GM12891 (cell line): ENCODE data around the gene FLNA.

Source experiments
- DNase-seq: peaks from one replicate; pipeline ENCODE4 v3.0.0; 2011; ENCODE audit warnings: low spot score; ENCODE audit not compliant: insufficient read length
- FAIRE-seq: peaks from 2 replicates; lab custom pipeline; 2011; peaks lifted over from hg19 to GRCh38; lab: Jason Lieb, UNC
- PAX5 ChIP-seq: IDR thresholded peaks from 2 replicates; pipeline ENCODE4 v1.6.1; 2011; ENCODE audit warnings: low read length, moderate library complexity, mild to moderate bottlenecking; ENCODE audit not compliant: insufficient read depth, severe bottlenecking
- POLR2A ChIP-seq: IDR thresholded peaks from 2 replicates; pipeline ENCODE4 v1.6.1; 2011; ENCODE audit warnings: low read depth, low read length, control low read depth
- POLR2AphosphoS5 ChIP-seq: IDR thresholded peaks from 2 replicates; pipeline ENCODE4 v1.6.1; 2011; ENCODE audit warnings: low read depth, low read length, control low read depth
- POU2F2 ChIP-seq: IDR thresholded peaks from 2 replicates; pipeline ENCODE4 v1.6.1; 2011; ENCODE audit warnings: low read depth, mild to moderate bottlenecking, control low read depth, low read length, moderate library complexity
- SPI1 ChIP-seq: IDR thresholded peaks from 2 replicates; pipeline ENCODE4 v1.6.1; 2011; ENCODE audit warnings: low read depth, low read length, control low read depth
- TAF1 ChIP-seq: IDR thresholded peaks from 2 replicates; pipeline ENCODE4 v1.6.1; 2011; ENCODE audit warnings: low read depth, low read length, control low read depth

The FLNA gene

DNA sequence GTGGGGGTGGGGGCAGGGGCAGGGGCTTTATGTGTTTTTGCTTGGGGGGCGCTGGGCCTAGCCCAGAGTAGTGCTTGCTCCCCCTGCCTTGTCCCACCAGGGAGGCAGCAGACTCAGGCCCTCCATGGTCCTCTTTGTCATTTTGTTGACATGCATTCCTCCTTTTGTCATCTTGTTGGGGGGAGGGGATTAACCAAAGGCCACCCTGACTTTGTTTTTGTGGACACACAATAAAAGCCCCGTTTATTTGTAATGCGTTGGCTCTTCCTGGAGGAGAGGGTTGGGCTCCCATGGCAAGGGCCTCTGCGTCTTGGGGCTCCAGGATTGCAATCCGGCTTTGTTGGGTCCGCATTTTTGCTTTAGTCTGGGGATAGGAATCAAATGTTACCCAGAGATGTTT, 6.8 kb upstream of the FLNA start:
- DNase-seq: no peak
- no peak for FAIRE-seq
- no peak for TF ChIP-seq POU2F2
- TF ChIP-seq SPI1: no peak
- TF ChIP-seq PAX5: no peak
- TF ChIP-seq POLR2A: no peak
- TF ChIP-seq POLR2AphosphoS5: no peak

GRCh38 chrX:154380787-154381186, 6.4 kb upstream of the FLNA start:
- DNase-seq: no peak
- TF ChIP-seq SPI1: no peak
- no peak for TF ChIP-seq POLR2AphosphoS5
- TF ChIP-seq POLR2A: no peak
- TF ChIP-seq TAF1: no peak
- no peak for TF ChIP-seq PAX5
- no peak for TF ChIP-seq POU2F2
- FAIRE-seq: no peak

- TF ChIP-seq POLR2A: no peak
- no peak for TF ChIP-seq SPI1
- no peak for TF ChIP-seq PAX5
- no peak for TF ChIP-seq POU2F2
- no peak for TF ChIP-seq TAF1
- TF ChIP-seq POLR2AphosphoS5: no peak
- FAIRE-seq (peak; percentile 20), DNase-seq (no peak)
Measured at GRCh38 chrX:154380153-154380552, 5.7 kb upstream of the FLNA start.

- DNase-seq (no peak), FAIRE-seq (no peak)
- TF ChIP-seq PAX5: no peak
- TF ChIP-seq POLR2A: no peak
- no peak for TF ChIP-seq SPI1
- TF ChIP-seq TAF1: no peak
- no peak for TF ChIP-seq POU2F2
- TF ChIP-seq POLR2AphosphoS5: no peak
Measured at GRCh38 chrX:154379569-154379951, 5.1 kb upstream of the FLNA start.

DNA sequence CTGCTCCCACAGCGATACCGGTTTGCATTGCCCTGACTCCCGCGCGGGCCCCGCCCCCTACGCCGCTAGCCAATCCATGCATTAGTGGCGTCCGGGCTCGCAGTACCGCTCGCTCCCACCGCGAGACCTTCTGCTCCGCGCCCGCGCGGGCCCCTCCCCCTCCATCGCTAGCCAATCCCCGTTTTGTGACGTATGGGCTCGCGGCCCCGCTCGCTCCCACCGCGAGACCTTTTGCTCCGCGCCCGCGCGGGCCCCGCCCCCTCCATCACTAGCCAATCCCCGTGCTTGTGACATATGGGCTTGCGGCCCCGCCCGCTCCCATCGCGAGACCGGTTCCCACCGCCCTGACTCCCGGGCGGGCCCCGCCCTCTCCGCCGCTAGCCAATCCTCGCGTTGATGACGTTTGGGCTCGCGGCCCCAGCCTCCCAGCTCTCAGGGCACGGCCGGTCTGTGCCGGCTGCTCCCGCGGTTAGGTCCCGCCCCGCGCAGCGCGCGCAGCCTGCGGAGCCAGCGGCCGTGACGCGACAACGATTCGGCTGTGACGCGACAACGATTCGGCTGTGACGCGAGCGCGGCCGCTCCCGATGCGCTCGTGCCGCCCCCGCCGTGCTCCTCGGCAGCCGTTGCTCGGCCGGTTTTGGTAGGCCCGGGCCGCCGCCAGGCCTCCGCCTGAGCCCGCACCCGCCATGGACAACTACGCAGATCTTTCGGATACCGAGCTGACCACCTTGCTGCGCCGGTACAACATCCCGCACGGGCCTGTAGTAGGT, 4.5 kb upstream of the FLNA start, which contains the start of gene EMD:
Gene EMD, plus strand, starts transcription at position 497 of the 770 bp plus-strand sequence. Its CDS starts 190 bp downstream, at position 687.
- TF ChIP-seq POLR2AphosphoS5 (no peak), SPI1 (no peak), POU2F2 (peak; percentile 28; the same call in 1 of the 2 replicates), POLR2A (no peak), TAF1 (no peak), PAX5 (peak; percentile 64)
- FAIRE-seq (peak; percentile 100), DNase-seq (peak; percentile 78)

- FAIRE-seq (peak; percentile 74), DNase-seq (no peak)
- TF ChIP-seq POU2F2 (no peak), SPI1 (no peak), POLR2A (0 out of 2 replicates have a peak, but pooled peaks have one; percentile 24), PAX5 (no peak)
Measured at GRCh38 chrX:154378059-154378798, 3.8 kb upstream of the FLNA start.

DNA sequence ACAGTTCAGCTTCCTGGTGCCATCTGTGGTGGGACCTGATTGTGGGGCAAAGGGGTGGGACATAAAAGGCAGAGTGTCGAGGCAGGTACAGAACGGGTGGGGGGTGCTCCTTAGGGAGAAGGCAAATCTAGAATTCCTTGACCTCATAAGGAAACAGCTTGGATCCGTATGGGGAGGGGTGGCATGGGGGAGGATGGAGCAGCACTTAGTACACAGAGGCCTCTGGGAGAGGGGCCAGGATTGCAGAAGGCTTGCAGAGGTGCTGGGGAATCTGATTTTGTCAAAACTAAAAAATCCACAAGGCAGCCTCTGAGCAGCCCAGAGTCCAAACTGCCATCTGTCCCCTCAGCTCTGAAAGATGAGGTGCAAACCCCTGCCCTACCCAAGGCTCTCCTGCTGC, 2.3 kb upstream of the FLNA start:
- TF ChIP-seq SPI1 (no peak), POU2F2 (no peak), TAF1 (no peak), POLR2AphosphoS5 (no peak), POLR2A (no peak), PAX5 (no peak)
- FAIRE-seq: no peak
- no peak for DNase-seq

DNA sequence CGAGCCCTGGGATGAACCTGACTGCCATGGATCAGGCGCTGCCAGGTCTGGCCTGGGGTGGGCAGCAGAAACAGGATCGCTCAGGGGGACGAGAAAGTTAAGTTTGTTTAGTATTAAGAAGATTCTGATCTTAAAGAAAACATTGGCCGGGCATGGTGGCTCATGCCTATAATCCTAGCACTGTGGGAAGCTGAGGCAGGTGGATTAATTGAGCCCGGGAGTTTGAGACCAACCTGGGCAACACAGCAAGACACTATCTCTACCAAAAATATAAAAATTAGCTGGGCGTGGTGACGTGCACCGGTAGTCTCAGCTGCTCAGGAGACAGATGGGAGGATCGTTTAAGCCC, 696 bp upstream of the FLNA start:
- FAIRE-seq: no peak
- no peak for TF ChIP-seq POU2F2
- no peak for TF ChIP-seq PAX5
- no peak for TF ChIP-seq POLR2AphosphoS5
- no peak for TF ChIP-seq SPI1
- TF ChIP-seq POLR2A: no peak
- TF ChIP-seq TAF1: no peak
- no peak for DNase-seq

- no peak for DNase-seq
- no peak for FAIRE-seq
Measured at GRCh38 chrX:154373340-154374306, 811 bp downstream of the FLNA start.

More at GRCh38 chrX:154373340-154374306, 811 bp downstream of the FLNA start:
- no peak for TF ChIP-seq POLR2AphosphoS5
- TF ChIP-seq POU2F2: no peak
- TF ChIP-seq PAX5: no peak
- no peak for TF ChIP-seq TAF1
- no peak for TF ChIP-seq POLR2A
- no peak for TF ChIP-seq SPI1
